Measurements from ENCODE around the gene RAD51B. TPM values are rescaled to one million over a fixed set of nuclear protein-coding genes. Genes with fewer than 3 reads are reported as not detected.

Gene RAD51B
- total RNA-seq, 1 experiment from 2014 or later, result 16.7 TPM

DNA sequence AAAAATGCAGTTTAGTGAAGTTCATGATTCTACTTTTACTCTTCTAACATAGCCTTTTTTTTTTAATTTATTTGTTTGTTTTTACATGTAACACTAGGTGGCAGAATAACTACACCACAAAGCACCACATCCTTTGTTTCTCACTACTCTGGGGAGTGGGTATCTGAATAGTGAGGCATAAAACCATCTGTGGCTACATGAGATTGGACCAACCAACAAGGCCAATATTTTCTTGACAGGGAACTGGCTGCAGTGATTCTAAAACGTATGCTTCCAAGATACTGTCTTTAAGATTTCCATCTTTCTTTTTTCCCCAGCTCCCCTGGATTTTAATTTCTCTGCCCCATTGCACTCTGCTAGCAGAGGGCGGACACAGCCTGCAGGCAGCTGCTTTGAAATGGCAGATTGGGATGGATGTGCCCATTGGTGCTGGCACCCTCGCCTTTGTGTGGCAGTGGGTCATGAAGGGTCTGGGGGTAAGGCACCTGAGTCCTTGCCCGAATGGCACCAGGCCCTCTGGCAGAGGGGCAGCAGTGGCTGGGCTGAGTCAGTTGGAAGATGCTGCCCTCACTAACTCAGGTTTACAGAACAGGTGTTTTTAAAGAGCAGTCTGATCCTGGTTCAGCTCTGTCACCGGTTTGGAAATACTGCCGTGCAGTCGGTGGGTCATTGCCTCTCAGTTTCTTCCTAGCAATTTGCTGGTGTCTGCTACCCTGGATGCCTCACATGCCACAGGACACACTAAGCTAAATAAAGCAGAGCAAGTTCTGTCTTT lies 429.1 kb downstream of the RAD51B start:
- Histone ChIP-seq H3K27ac (ENCODE audit: insufficient read length, low read depth, low read length) (no peak overlapping the region), H2AFZ (ENCODE audit: low read length) (no peak overlapping the region)
- H3K4me1 Mint-ChIP-seq, result peaks cover 77 to 80% of the 10 kb centered on the region in 2 experiments

More for the DNA sequence above, 429.1 kb downstream of the RAD51B start:
- Histone ChIP-seq H4K5ac (ENCODE audit: insufficient read length, low read depth, low read length) (no peak overlapping the region), H3K79me2 (ENCODE audit: insufficient read depth, low read length) (no peaks in the 10 kb centered on the region), H2BK12ac (ENCODE audit: insufficient read length, low read depth, low read length) (no peak overlapping the region), H2BK15ac (ENCODE audit: low read depth, low read length) (no peak overlapping the region), H3K23me2 (ENCODE audit: insufficient read length, low read depth, low read length, poor library complexity, severe bottlenecking) (no peaks in the 10 kb centered on the region), H3K9me3 (ENCODE audit: control insufficient read depth, low read depth, low read length) (no peaks in the 10 kb centered on the region), H2BK120ac (ENCODE audit: low read depth, low read length, poor library complexity, severe bottlenecking) (no peak overlapping the region), H4K91ac (ENCODE audit: insufficient read length, low read depth, low read length) (no peak overlapping the region), H3K18ac (ENCODE audit: insufficient read length, low read depth, low read length) (no peak overlapping the region), H3K4me2 (ENCODE audit: insufficient read depth, insufficient read length, low read length) (no peak overlapping the region), H4K20me1 (ENCODE audit: control insufficient read depth, insufficient read depth, insufficient read length) (no peaks in the 10 kb centered on the region), H3K23ac (ENCODE audit: insufficient read length, low read depth, low read length) (no peak overlapping the region), H2BK20ac (ENCODE audit: low read depth, low read length, poor library complexity, severe bottlenecking) (no peak overlapping the region), H2BK5ac (ENCODE audit: insufficient read length, low read length) (no peak overlapping the region), H4K8ac (replicated peaks; ENCODE audit: insufficient read length, low read depth, low read length) (no peak overlapping the region), H3K4me1 (ENCODE audit: insufficient read depth, low read length) (peaks cover 9% of the 10 kb centered on the region; the same call in 1 of the 2 replicates), H3K4ac (ENCODE audit: low read depth, low read length) (no peak overlapping the region), H3K9ac (ENCODE audit: extremely low read depth, insufficient read length, low read length) (no peak overlapping the region), H3K79me1 (ENCODE audit: insufficient read depth, low read depth, low read length, poor library complexity, severe bottlenecking) (no peaks in the 10 kb centered on the region), H3K14ac (ENCODE audit: insufficient read depth, low read length) (no peak overlapping the region), H3K27me3 (ENCODE audit: insufficient read depth, low read length) (no peaks in the 10 kb centered on the region), H3T11ph (ENCODE audit: low read length) (no peak overlapping the region), H2AK5ac (ENCODE audit: insufficient read length, low read length) (no peak overlapping the region), H3K56ac (ENCODE audit: insufficient read length, low read depth, low read length) (no peak overlapping the region)
- no peak overlapping the region for H3K4me3 Mint-ChIP-seq
- peak overlapping the region in 1 of 3 experiments; percentile 66; a peak in 5 of 7 replicates for H3K27ac Mint-ChIP-seq
- TF ChIP-seq CTCF (conservative IDR thresholded peaks at IDR 0.05), result peak; percentile 77
- H3K9me3 Mint-ChIP-seq, result no peaks in the 10 kb centered on the region
- DNase-seq, result no peak
- H3K36me3 Mint-ChIP-seq (ENCODE audit: insufficient read depth in 1 of 3, low read depth in 3 of 3), result no peaks in the 10 kb centered on the region
- WGBS (ENCODE audit: extremely low coverage, insufficient read length, low lambda C conversion rate), result no CpG with 5 or more reads among the region's 7 CpGs
- no peaks in the 10 kb centered on the region for H3K27me3 Mint-ChIP-seq (ENCODE audit: low read depth)
